Natural killer cell (primary cell): ENCODE measurements around the gene TSPAN17. TPM values are rescaled to one million over a fixed set of nuclear protein-coding genes. Genes with fewer than 3 reads are reported as not detected.

ENCODE experiments used
- ATAC-seq, 3 donors: fragments of 150-1000 bp in 2 of 3; fragments of 200-7000 bp in 1 of 3; cut with Tn5 transposase; 1 replicate in 1 of 3; 2 replicates in 2 of 3; pipeline ENCODE4 v1.10.0; 2021; ENCODE audit warnings: mild to moderate bottlenecking in 2 of 3, moderate library complexity in 2 of 3
- DNase-seq, 2 donors: peaks; one replicate each; pipeline versions ENCODE4 v3.0.0 to v3.0.0-alpha.2; 2013 to 2021; ENCODE audit warnings: mixed read lengths in 1 of 2
- H3K27ac ChIP-seq: one replicate; pipeline ENCODE4 v1.5.1; 2013; ENCODE audit warnings: mild to moderate bottlenecking, low read length
- H3K27me3 ChIP-seq: one replicate; pipeline ENCODE4 v1.6.1; 2013; ENCODE audit warnings: low read length; ENCODE audit not compliant: control insufficient read depth, insufficient read depth
- H3K36me3 ChIP-seq: one replicate; pipeline ENCODE4 v1.6.1; 2013; ENCODE audit warnings: low read length; ENCODE audit not compliant: control insufficient read depth, insufficient read depth
- H3K4me1 ChIP-seq: one replicate; pipeline ENCODE4 v1.6.1; 2013; ENCODE audit warnings: low read length; ENCODE audit not compliant: control insufficient read depth, insufficient read depth
- H3K4me3 ChIP-seq: one replicate; pipeline ENCODE4 v1.5.1; 2013; ENCODE audit warnings: low read length
- H3K9me3 ChIP-seq: one replicate; pipeline ENCODE4 v1.6.1; 2013; ENCODE audit warnings: low read length; ENCODE audit not compliant: control insufficient read depth, insufficient read depth
- H3K27ac Mint-ChIP-seq, 2 donors: one replicate each; pipeline ENCODE4 v1.8.0; 2022; ENCODE audit warnings: mild to moderate bottlenecking in 2 of 2, mixed read lengths in 2 of 2, moderate library complexity in 1 of 2
- H3K27me3 Mint-ChIP-seq, 2 donors: one replicate each; pipeline ENCODE4 v1.8.0; 2022; ENCODE audit warnings: low read depth in 2 of 2, mixed read lengths in 2 of 2
- H3K36me3 Mint-ChIP-seq: one replicate; pipeline ENCODE4 v1.8.0; 2022; ENCODE audit warnings: mixed read lengths
- H3K4me1 Mint-ChIP-seq, 2 donors: one replicate each; pipeline ENCODE4 v1.8.0; 2022; ENCODE audit warnings: mixed read lengths in 2 of 2
- H3K4me3 Mint-ChIP-seq: one replicate; pipeline ENCODE4 v1.8.0; 2022; ENCODE audit warnings: mild to moderate bottlenecking, moderate library complexity, mixed read lengths
- H3K9me3 Mint-ChIP-seq, 2 donors: one replicate each; pipeline ENCODE4 v1.8.0; 2022; ENCODE audit warnings: mixed read lengths in 2 of 2
- WGBS: methylation state at CpG from one replicate; pipeline ENCODE4 v1.1.7; 2013; ENCODE audit warnings: missing lambda C conversion rate; ENCODE audit not compliant: insufficient coverage; 5-methylcytosine and 5-hydroxymethylcytosine counted together
- intact Hi-C: fragments of 100-400 bp; cut with micrococcal nuclease; formaldehyde crosslinking; loops from one replicate; pipeline ENCODE4 v1.14.2; 2022
- total RNA-seq, 4 donors: library from RNA; stranded (reverse); fragments of 120-200 nt in 1 of 4; gene quantifications; one replicate each; pipeline versions ENCODE4 v1.2.3 to v1.2.4, GENCODE V29; 2013 to 2022
- TF ChIP-seq, protein P1 (sequence below): fragments of 200-600 bp; IDR thresholded peaks from one replicate; pipeline ENCODE4 v1.8.0; 2022; ENCODE audit warnings: antibody characterized with exemption

TSPAN17 gene
- total RNA-seq, 3 donors from 2014 or later (not counting 1 experiment from before 2014, with no cell fraction given): 24.1 to 29.4 (median 24.6) TPM

DNA sequence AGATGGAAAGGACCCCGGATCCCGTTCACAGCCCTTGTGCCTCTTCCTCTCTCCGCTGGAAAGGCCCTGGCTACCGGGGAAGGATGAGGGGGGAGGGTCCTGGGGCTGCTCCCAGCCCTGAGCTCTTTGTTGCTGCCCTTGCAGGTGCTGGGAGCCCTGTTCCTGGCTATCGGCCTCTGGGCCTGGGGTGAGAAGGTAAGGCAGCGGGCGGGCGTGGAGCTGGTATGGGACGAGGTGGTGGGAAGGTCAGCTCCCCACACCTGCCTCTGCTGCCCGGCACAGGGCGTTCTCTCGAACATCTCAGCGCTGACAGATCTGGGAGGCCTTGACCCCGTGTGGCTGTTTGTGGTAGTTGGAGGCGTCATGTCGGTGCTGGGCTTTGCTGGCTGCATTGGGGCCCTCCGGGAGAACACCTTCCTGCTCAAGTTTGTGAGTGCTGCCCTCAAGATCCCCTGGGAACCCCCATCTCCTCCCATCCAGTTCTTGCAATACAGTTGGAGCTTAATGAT, 4.2 kb downstream of the TSPAN17 start:
- H3K27ac Mint-ChIP-seq: peak overlapping the region in 1 of 2 donors; percentile 78

DNA sequence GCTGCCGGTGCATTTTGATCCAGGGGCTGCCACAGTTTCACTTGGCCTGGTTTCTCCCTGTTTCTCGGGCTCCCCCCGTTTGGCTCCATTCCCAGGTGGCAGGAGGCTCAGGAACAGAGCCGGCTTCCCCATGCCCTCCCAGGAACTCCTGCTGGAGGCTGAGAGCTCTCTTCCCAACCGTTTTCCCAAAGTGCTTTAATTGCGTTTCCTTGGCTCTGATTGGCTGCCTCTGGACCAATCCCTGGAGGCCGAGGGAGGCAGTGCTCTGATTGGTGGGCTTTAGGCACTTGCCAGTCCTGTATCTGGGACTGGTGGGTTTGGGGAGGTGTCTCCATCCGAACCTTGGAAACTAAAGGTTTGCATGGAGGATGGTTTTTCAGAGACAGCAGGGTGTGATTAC, 4.9 kb downstream of the TSPAN17 start:
- Mint-ChIP-seq H3K27me3 (no peaks in the 10 kb centered on the region), H3K27ac (peak overlapping the region in 1 of 2 donors; percentile 78), H3K4me3 (no peak overlapping the region), H3K4me1 (peaks cover 44 to 63% of the 10 kb centered on the region in 2 donors), H3K36me3 (no peaks in the 10 kb centered on the region), H3K9me3 (no peaks in the 10 kb centered on the region)
- Histone ChIP-seq H3K4me3 (no peak overlapping the region), H3K27me3 (no peaks in the 10 kb centered on the region), H3K27ac (no peak overlapping the region), H3K36me3 (peaks cover 5% of the 10 kb centered on the region), H3K4me1 (peaks cover 69% of the 10 kb centered on the region), H3K9me3 (no peaks in the 10 kb centered on the region)
- WGBS: 96% methylated on average over 7 of the region's 8 CpGs
- DNase-seq: no peak
- intact Hi-C loops: no loop called here
- TF ChIP-seq, protein P1, sequence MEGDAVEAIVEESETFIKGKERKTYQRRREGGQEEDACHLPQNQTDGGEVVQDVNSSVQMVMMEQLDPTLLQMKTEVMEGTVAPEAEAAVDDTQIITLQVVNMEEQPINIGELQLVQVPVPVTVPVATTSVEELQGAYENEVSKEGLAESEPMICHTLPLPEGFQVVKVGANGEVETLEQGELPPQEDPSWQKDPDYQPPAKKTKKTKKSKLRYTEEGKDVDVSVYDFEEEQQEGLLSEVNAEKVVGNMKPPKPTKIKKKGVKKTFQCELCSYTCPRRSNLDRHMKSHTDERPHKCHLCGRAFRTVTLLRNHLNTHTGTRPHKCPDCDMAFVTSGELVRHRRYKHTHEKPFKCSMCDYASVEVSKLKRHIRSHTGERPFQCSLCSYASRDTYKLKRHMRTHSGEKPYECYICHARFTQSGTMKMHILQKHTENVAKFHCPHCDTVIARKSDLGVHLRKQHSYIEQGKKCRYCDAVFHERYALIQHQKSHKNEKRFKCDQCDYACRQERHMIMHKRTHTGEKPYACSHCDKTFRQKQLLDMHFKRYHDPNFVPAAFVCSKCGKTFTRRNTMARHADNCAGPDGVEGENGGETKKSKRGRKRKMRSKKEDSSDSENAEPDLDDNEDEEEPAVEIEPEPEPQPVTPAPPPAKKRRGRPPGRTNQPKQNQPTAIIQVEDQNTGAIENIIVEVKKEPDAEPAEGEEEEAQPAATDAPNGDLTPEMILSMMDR: no peak
- ATAC-seq: no peak

More for the DNA sequence above, 4.2 kb downstream of the TSPAN17 start:
- intact Hi-C loops: no loop called here
- TF ChIP-seq, protein P1: no peak
- Mint-ChIP-seq H3K36me3 (no peaks in the 10 kb centered on the region), H3K4me3 (no peak overlapping the region), H3K9me3 (no peaks in the 10 kb centered on the region), H3K4me1 (peaks cover 44 to 69% of the 10 kb centered on the region in 2 donors), H3K27me3 (no peaks in the 10 kb centered on the region)
- peaks cover 5% of the 10 kb centered on the region for H3K36me3 ChIP-seq
- peaks cover 73% of the 10 kb centered on the region for H3K4me1 ChIP-seq
- H3K4me3 ChIP-seq: no peak overlapping the region
- DNase-seq: no peak
- no peak overlapping the region for H3K27ac ChIP-seq
- H3K9me3 ChIP-seq: no peaks in the 10 kb centered on the region
- WGBS: 67% methylated on average over 17 of the region's 17 CpGs
- no peaks in the 10 kb centered on the region for H3K27me3 ChIP-seq
- no peak for ATAC-seq

DNA sequence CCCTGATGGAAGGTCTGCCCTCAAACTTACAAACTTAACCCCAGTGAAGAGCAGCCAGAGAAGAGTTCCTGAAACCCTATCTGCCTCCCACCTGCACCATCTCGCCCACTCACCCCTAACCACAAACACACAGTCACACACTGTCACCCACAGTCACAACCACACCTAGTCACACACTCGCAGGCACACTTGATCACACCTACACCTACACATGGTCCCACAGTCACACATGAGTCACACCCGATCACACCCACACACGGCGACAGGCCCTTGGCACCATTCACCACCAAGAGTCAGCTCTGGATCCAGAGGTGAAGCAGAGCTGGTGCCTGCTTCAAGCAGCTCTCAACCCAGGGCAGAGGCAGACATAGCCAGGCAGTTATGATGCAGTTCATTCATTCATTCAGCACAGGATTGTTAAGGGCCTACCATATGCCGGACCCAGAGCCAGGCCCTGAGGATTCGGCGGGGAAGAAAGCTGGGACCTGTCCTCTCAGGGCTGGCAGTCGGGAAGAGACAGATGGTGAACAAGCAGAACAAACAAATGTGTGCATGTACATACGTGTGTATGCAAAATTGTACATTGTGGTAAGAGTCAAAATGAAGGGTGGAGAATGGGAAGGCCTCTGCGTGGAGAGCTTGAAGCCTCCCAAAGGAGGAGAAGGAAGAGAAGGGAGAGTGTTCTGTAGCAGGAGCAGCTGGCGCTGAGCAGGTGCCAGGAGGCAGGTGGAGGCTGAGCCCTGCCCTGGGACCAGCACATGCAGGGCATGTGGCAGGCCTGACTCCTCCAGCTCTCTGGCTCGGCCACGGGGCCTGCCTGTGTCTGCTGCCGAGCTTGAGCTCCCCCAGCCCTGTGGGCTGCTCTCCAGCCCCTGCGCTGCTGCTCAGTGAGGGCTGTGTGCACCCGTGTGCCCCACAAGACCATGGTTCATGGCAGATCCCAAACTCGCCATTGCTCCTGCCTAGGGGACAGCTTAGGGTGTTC, 6.4 kb downstream of the TSPAN17 start:
- Mint-ChIP-seq H3K4me3 (peak overlapping the region; percentile 29), H3K4me1 (peaks cover 51 to 65% of the 10 kb centered on the region in 2 donors), H3K27ac (peak overlapping the region; percentile 71 to 78), H3K27me3 (no peaks in the 10 kb centered on the region), H3K36me3 (no peaks in the 10 kb centered on the region), H3K9me3 (no peaks in the 10 kb centered on the region)
- ATAC-seq (peak; percentile 51 to 68 (median 66)), DNase-seq (peak; percentile 47 to 54)
- Histone ChIP-seq H3K27ac (peak overlapping the region; percentile 42), H3K4me3 (no peak overlapping the region), H3K27me3 (no peaks in the 10 kb centered on the region), H3K4me1 (peaks cover 69% of the 10 kb centered on the region), H3K36me3 (peaks cover 8% of the 10 kb centered on the region), H3K9me3 (no peaks in the 10 kb centered on the region)
- 72% methylated on average over 18 of the region's 18 CpGs for WGBS
- TF ChIP-seq, protein P1: no peak
- intact Hi-C loops: no loop called here
